AG09319 (cell line): ENCODE results near the gene FAM114A2.

Experiments used
- DNase-seq: peaks from one replicate; pipeline ENCODE4 v3.0.0-alpha.2; 2010; ENCODE audit warnings: low read depth; ENCODE audit errors: extremely low read depth
- CTCF ChIP-seq: IDR thresholded peaks from 2 replicates; pipeline ENCODE4 v1.5.1; 2011; ENCODE audit warnings: low read depth, mild to moderate bottlenecking, inconsistent platforms, low read length, moderate library complexity

FAM114A2 gene

GRCh38 chr5:153952057-153952456 is 86.7 kb downstream of the FAM114A2 start:
- TF ChIP-seq CTCF: no peak
- DNase-seq: no peak

- TF ChIP-seq CTCF: no peak
- DNase-seq: no peak
Observed at GRCh38 chr5:153941265-153941664, 97.4 kb downstream of the FAM114A2 start.
